Kidney (tissue), 14 donors: Measurements from ENCODE around the gene ORC1. TPM values are rescaled to one million over a fixed set of nuclear protein-coding genes. Genes with fewer than 3 reads are reported as not detected.
"Not testable (repeated sequence)": the region's sequence is repeated elsewhere in the genome, so short reads cannot be mapped to it uniquely, and the experiment has no call there.

ENCODE experiments used
- DNase-seq, 5 donors: peaks; one replicate each; pipeline ENCODE4 v3.0.0-alpha.2; 2013 to 2020
- FAIRE-seq: peaks from 2 replicates; lab custom pipeline; 2012; peaks lifted over from hg19 to GRCh38; lab: Jason Lieb, UNC
- H3K27ac ChIP-seq, 2 donors: one replicate each; pipeline ENCODE4 v1.7.0; 2013; ENCODE audit warnings: low read depth in 2 of 2, low read length in 2 of 2, inconsistent platforms in 1 of 2
- H3K27me3 ChIP-seq: one replicate; pipeline ENCODE4 v1.7.1; 2013; ENCODE audit warnings: low read length, inconsistent platforms; ENCODE audit not compliant: control insufficient read depth, insufficient read depth
- H3K36me3 ChIP-seq, 3 donors: one replicate each; pipeline versions ENCODE4 v1.7.0 to v1.7.1; 2013; ENCODE audit warnings: low read length in 3 of 3, control low read depth in 1 of 3, inconsistent platforms in 1 of 3; ENCODE audit not compliant: insufficient read depth in 3 of 3, control insufficient read depth in 2 of 3
- H3K4me1 ChIP-seq, 3 donors: one replicate each; pipeline versions ENCODE4 v1.7.0 to v1.7.1; 2013; ENCODE audit warnings: low read length in 3 of 3, inconsistent platforms in 1 of 3, low read depth in 1 of 3; ENCODE audit not compliant: control insufficient read depth in 2 of 3, insufficient read depth in 2 of 3
- H3K4me3 ChIP-seq, 3 donors: one replicate each; pipeline versions ENCODE4 v1.7.0 to v1.8.1; 2013; ENCODE audit warnings: low read length in 3 of 3, control low read depth in 1 of 3, inconsistent platforms in 1 of 3
- H3K9ac ChIP-seq, 3 donors: one replicate each; pipeline versions ENCODE4 v1.7.0 to v1.7.1; 2013; ENCODE audit warnings: low read length in 3 of 3, control low read depth in 1 of 3, inconsistent platforms in 1 of 3
- H3K9me3 ChIP-seq, 3 donors: one replicate each; pipeline versions ENCODE4 v1.7.0 to v1.7.1; 2013; ENCODE audit warnings: low read length in 3 of 3, control low read depth in 1 of 3, inconsistent platforms in 1 of 3; ENCODE audit not compliant: control insufficient read depth in 2 of 3, insufficient read depth in 1 of 3
- intact Hi-C: fragments of 100-400 bp; cut with DNase I; formaldehyde crosslinking; loops from one replicate; pipeline ENCODE4 v1.11.1; 2022
- polyA plus RNA-seq: library from polyadenylated mRNA; stranded (reverse); fragments of 350-450 nt; fragmentation: Illumina TruSeq; extraction: RNeasy Lipid Tissue Mini Kit (QIAGEN cat#74804); gene quantifications from one replicate; pipeline ENCODE4 v1.2.3, GENCODE V29; 2014; ENCODE audit warnings: low read depth, low replicate concordance; ENCODE audit not compliant: insufficient read depth
- total RNA-seq: library from RNA; stranded (reverse); fragmentation: NEBNext Ultra II Directional; extraction: Animal tissue kit (Norgen Biotek cat#: 25700); gene quantifications from one replicate; pipeline ENCODE4 v1.2.1, GENCODE V29; 2021
- TF ChIP-seq, protein P1 (sequence below): IDR thresholded peaks from 3 replicates; pipeline ENCODE4 v1.5.1; 2012; ENCODE audit warnings: mild to moderate bottlenecking, moderate library complexity, borderline replicate concordance; ENCODE audit not compliant: insufficient read depth; ENCODE audit errors: extremely low read depth
- donor health status: control.
- donor health status: control.
- donor health status: control.
- donor health status: control.
- donor health status: control.
- donor health status: DM: yes; HTN: yes; CAD: no.
- donor health status: Normal renal cell carcinoma (clear cell type).

Gene ORC1
- total and polyA plus RNA-seq, 2 donors from 2014 or later: 0.37 to 0.50 TPM

DNA sequence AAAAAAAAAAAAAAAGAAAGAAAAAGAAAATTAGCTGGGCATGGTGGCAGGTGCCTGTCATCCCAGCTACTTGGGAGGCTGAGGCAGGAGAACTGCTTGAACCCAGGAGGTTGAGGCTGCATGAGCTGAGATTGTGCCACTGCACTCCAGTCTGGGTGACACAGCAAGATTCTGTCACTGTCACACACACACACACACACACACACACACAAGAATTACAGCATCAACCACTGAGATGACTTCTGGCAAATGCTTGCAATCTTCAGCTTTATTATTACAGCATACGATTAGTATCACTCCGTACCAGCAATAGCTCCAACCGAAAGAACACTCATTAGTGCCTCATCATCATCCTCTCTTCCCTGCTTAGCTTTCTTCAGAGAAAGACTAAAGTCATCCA lies 4.6 kb downstream of the ORC1 start:
- peaks cover 0 to 8% (median 6%) of the 10 kb centered on the region in 3 donors for H3K4me1 ChIP-seq
- H3K27me3 ChIP-seq: no peaks in the 10 kb centered on the region
- no peak overlapping the region for H3K27ac ChIP-seq
- H3K4me3 ChIP-seq: no peak overlapping the region
- intact Hi-C loops: no loop called here
- H3K36me3 ChIP-seq: no peaks in the 10 kb centered on the region
- no peak for DNase-seq
- H3K9me3 ChIP-seq: no peaks in the 10 kb centered on the region
- no peak overlapping the region for H3K9ac ChIP-seq
- no peak for FAIRE-seq
- TF ChIP-seq, protein P1, sequence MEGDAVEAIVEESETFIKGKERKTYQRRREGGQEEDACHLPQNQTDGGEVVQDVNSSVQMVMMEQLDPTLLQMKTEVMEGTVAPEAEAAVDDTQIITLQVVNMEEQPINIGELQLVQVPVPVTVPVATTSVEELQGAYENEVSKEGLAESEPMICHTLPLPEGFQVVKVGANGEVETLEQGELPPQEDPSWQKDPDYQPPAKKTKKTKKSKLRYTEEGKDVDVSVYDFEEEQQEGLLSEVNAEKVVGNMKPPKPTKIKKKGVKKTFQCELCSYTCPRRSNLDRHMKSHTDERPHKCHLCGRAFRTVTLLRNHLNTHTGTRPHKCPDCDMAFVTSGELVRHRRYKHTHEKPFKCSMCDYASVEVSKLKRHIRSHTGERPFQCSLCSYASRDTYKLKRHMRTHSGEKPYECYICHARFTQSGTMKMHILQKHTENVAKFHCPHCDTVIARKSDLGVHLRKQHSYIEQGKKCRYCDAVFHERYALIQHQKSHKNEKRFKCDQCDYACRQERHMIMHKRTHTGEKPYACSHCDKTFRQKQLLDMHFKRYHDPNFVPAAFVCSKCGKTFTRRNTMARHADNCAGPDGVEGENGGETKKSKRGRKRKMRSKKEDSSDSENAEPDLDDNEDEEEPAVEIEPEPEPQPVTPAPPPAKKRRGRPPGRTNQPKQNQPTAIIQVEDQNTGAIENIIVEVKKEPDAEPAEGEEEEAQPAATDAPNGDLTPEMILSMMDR: no peak

DNA sequence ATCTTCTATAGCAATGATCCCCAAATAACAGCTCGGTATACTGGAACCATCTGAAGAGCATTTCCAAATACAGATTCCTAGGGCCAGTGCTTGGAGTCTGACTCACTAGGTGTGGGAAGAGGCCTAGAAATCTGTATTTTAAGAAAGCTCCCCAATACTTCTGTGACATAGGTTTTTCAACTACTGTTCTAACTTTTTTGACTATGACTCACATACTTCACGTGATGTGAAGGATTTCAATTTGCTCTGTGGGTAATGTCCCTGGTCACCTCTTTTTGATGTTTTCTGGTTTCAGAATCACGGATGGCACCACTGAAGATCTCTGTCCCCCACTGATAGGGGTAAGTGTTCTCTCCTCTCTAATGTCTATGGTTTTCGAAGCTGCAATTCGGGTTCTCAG lies 11.0 kb downstream of the ORC1 start:
- H3K27ac ChIP-seq: no peak overlapping the region
- no peak for DNase-seq
- H3K4me3 ChIP-seq: no peak overlapping the region
- no peaks in the 10 kb centered on the region for H3K27me3 ChIP-seq
- intact Hi-C loops: no loop called here
- no peak overlapping the region for H3K9ac ChIP-seq
- no peak for FAIRE-seq
- no peaks in the 10 kb centered on the region for H3K4me1 ChIP-seq
- TF ChIP-seq, protein P1: no peak
- H3K9me3 ChIP-seq: no peaks in the 10 kb centered on the region
- H3K36me3 ChIP-seq: no peaks in the 10 kb centered on the region

DNA sequence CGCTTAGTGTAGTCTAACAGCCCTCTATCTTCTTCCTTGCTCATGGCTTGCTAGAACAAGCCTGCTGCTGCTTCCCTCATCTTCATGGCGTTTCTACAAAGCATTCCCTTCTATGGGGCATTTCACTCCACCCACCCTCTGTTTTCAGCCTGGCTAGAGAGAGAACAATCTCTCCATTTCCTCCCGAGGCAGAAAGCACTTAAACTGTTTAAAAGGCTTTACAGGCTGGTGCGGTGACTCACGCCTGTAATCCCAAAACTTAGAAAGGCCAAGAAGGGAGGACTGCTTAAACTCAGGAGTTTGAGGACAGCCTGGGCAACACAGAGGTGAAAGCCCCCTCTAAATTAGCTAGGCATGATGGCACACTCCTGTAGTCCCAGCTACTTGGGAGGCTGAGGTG lies 17.8 kb downstream of the ORC1 start:
- H3K36me3 ChIP-seq: no peaks in the 10 kb centered on the region
- H3K27me3 ChIP-seq: no peaks in the 10 kb centered on the region
- TF ChIP-seq, protein P1: no peak
- no peak overlapping the region for H3K9ac ChIP-seq
- H3K27ac ChIP-seq: no peak overlapping the region
- H3K4me1 ChIP-seq: peaks cover 0 to 4% (median 0%) of the 10 kb centered on the region in 3 donors
- H3K4me3 ChIP-seq: no peak overlapping the region
- no peak for DNase-seq
- intact Hi-C loops: no loop called here
- H3K9me3 ChIP-seq: no peaks in the 10 kb centered on the region
- FAIRE-seq: no peak

DNA sequence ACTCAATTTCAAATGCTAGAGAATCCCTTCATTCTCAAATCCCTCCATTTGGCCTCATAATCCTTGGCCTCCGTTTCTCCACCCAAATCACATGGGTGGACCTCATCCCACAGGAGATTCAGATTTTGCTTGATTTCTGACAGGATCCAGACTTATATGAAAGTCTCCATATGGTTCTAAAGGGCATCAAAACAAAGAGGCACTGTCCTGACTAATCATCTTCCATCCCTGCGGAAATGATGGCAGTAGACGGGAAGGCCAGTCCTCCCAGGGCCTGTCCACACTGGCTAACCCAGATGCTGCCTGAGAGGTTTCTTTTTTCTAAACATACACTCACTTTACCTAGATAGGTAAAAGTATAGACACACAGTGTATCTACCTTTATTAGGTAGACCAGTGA lies 18.8 kb downstream of the ORC1 start:
- TF ChIP-seq, protein P1: no peak
- peaks cover 0 to 4% (median 0%) of the 10 kb centered on the region in 3 donors for H3K4me1 ChIP-seq
- no peaks in the 10 kb centered on the region for H3K27me3 ChIP-seq
- H3K9ac ChIP-seq: no peak overlapping the region
- no peak overlapping the region for H3K4me3 ChIP-seq
- H3K27ac ChIP-seq: no peak overlapping the region
- DNase-seq: no peak
- no peaks in the 10 kb centered on the region for H3K9me3 ChIP-seq
- no peak for FAIRE-seq
- H3K36me3 ChIP-seq: no peaks in the 10 kb centered on the region
- intact Hi-C loops: no loop called here

DNA sequence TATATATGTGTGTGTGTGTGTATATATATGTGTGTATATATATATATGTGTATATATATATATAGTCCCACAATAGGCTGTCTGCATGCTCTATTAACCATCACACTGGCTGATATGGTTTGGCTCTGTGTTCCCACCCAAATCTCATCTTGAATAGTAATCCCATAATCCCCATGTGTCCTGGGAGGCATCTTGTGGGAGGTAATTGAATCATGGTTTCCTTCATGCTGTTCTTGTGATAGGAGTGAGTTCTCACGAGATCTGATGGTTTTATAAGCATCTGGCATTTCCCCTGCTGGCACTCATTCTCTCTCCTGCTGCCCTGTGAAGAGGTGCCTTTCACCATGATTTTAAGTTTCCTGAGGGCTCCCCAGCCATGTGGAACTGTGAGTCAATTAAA lies 34.4 kb downstream of the ORC1 start:
- H3K36me3 ChIP-seq, FAIRE-seq, H3K27ac ChIP-seq, H3K9ac ChIP-seq, H3K27me3 ChIP-seq, H3K9me3 ChIP-seq, DNase-seq, intact Hi-C loops, H3K4me1 ChIP-seq, H3K4me3 ChIP-seq: not testable (repeated sequence)
